WTC11 (cell line): Measurements from ENCODE around the gene ADK. TPM values are rescaled to one million over a fixed set of nuclear protein-coding genes. Genes with fewer than 3 reads are reported as not detected.
"Not testable (repeated sequence)": the region's sequence is repeated elsewhere in the genome, so short reads cannot be mapped to it uniquely, and the experiment has no call there.

Experiments used
- ATAC-seq: fragments of 200-7000 bp; cut with Tn5 transposase; 2 replicates; pipeline ENCODE4 v1.10.0; 2021; ENCODE audit warnings: mild to moderate bottlenecking, moderate library complexity
- CTCF ChIA-PET: fragments of 300-600 bp; sonication (Branson Sonifier 250); formaldehyde crosslinking; loops from one replicate; lab custom pipeline; 2021; ENCODE audit warnings: antibody characterized with exemption; lab: Charles Lee
- POLR2A ChIA-PET: fragments of 350-600 bp; sonication (Branson Sonifier 250); formaldehyde crosslinking; loops from one replicate; lab custom pipeline; 2021; ENCODE audit warnings: antibody characterized with exemption; lab: Charles Lee
- DNase-seq: peaks from one replicate; pipeline ENCODE4 v3.0.0; 2021; ENCODE audit warnings: low spot score
- H3K27ac Mint-ChIP-seq: 2 replicates; pipeline ENCODE4 v1.8.0; 2021; ENCODE audit warnings: mixed read lengths
- H3K27me3 Mint-ChIP-seq: 2 replicates; pipeline ENCODE4 v1.8.0; 2021; ENCODE audit warnings: low read depth, mild to moderate bottlenecking, moderate library complexity, mixed read lengths
- H3K36me3 Mint-ChIP-seq: 2 replicates; pipeline ENCODE4 v1.8.0; 2021; ENCODE audit warnings: mixed read lengths
- H3K4me1 Mint-ChIP-seq: 2 replicates; pipeline ENCODE4 v1.8.0; 2022; ENCODE audit warnings: mixed read lengths
- H3K4me3 Mint-ChIP-seq: 2 replicates; pipeline ENCODE4 v1.8.0; 2021; ENCODE audit warnings: mild to moderate bottlenecking, moderate library complexity, mixed read lengths
- H3K9me3 Mint-ChIP-seq: 2 replicates; pipeline ENCODE4 v1.8.0; 2021; ENCODE audit warnings: mixed read lengths
- CTCF ChIP-seq: fragments of 200-600 bp; IDR thresholded peaks from 2 replicates; pipeline ENCODE4 v1.8.0; 2022; ENCODE audit warnings: antibody characterized with exemption
- ERG ChIP-seq: fragments of 250-450 bp; sonication (Bioruptor Pico); IDR thresholded peaks from 2 replicates; pipeline ENCODE4 v1.8.0; 2021; ENCODE audit warnings: mild to moderate bottlenecking
- GABPB1 ChIP-seq: sonication (generic); formaldehyde crosslinking; IDR thresholded peaks from 2 replicates; pipeline ENCODE4 v1.8.1; 2023; ENCODE audit warnings: mild to moderate bottlenecking, missing genetic modification reagents
- GRHL2 ChIP-seq: fragments of 250-450 bp; sonication (Bioruptor Pico); IDR thresholded peaks from 2 replicates; pipeline ENCODE4 v1.8.0; 2022; ENCODE audit warnings: mild to moderate bottlenecking, moderate library complexity; ENCODE audit not compliant: insufficient replicate concordance, severe bottlenecking
- GTF2I ChIP-seq: fragments of 250-450 bp; sonication (Bioruptor Pico); conservative IDR thresholded peaks from 2 replicates; pipeline ENCODE4 v1.4.0; 2021; ENCODE audit warnings: mild to moderate bottlenecking
- JAZF1 ChIP-seq: fragments of 250-450 bp; sonication (Bioruptor Pico); IDR thresholded peaks from 2 replicates; pipeline ENCODE4 v1.9.0; 2021; ENCODE audit warnings: moderate library complexity, mild to moderate bottlenecking, inconsistent platforms
- NR1H2 ChIP-seq: sonication (generic); formaldehyde crosslinking; IDR thresholded peaks from 2 replicates; pipeline ENCODE4 v1.9.0; 2021; ENCODE audit warnings: mild to moderate bottlenecking, moderate library complexity, missing genetic modification reagents
- NR3C1 ChIP-seq: sonication (generic); formaldehyde crosslinking; conservative IDR thresholded peaks from 2 replicates; pipeline ENCODE4 v1.8.1; 2023; ENCODE audit warnings: low read depth, mild to moderate bottlenecking, missing genetic modification reagents
- PREB ChIP-seq: sonication (generic); formaldehyde crosslinking; IDR thresholded peaks from 2 replicates; pipeline ENCODE4 v1.8.1; 2022; ENCODE audit warnings: mild to moderate bottlenecking, missing genetic modification reagents, moderate library complexity, borderline replicate concordance
- SMAD3 ChIP-seq: sonication (generic); formaldehyde crosslinking; IDR thresholded peaks from 2 replicates; pipeline ENCODE4 v1.8.0; 2022; ENCODE audit warnings: missing genetic modification reagents, mild to moderate bottlenecking, borderline replicate concordance
- SMAD4 ChIP-seq: sonication (generic); formaldehyde crosslinking; IDR thresholded peaks from 2 replicates; pipeline ENCODE4 v1.8.0; 2022; ENCODE audit warnings: mild to moderate bottlenecking, missing genetic modification reagents
- SP1 ChIP-seq: sonication (generic); formaldehyde crosslinking; conservative IDR thresholded peaks from 2 replicates; pipeline ENCODE4 v1.8.1; 2022; ENCODE audit warnings: missing genetic modification reagents
- TEAD1 ChIP-seq: sonication (generic); formaldehyde crosslinking; IDR thresholded peaks from 2 replicates; pipeline ENCODE4 v1.8.0; 2022; ENCODE audit warnings: mild to moderate bottlenecking, missing genetic modification reagents
- ZBTB43 ChIP-seq: sonication (generic); formaldehyde crosslinking; IDR thresholded peaks from 2 replicates; pipeline ENCODE4 v1.8.1; 2023; ENCODE audit warnings: mild to moderate bottlenecking, missing genetic modification reagents
- ZNF317 ChIP-seq: sonication (generic); formaldehyde crosslinking; IDR thresholded peaks from 2 replicates; pipeline ENCODE4 v1.8.1; 2023; ENCODE audit warnings: low read depth, mild to moderate bottlenecking, moderate library complexity, missing genetic modification reagents, borderline replicate concordance
- ZNF416 ChIP-seq: fragments of 250-450 bp; sonication (Bioruptor Pico); IDR thresholded peaks from 2 replicates; pipeline ENCODE4 v1.9.0; 2021; ENCODE audit warnings: mild to moderate bottlenecking, inconsistent platforms
- ZNF423 ChIP-seq: fragments of 250-450 bp; sonication (Bioruptor Pico); IDR thresholded peaks from 2 replicates; pipeline ENCODE4 v2.1.2; 2022; ENCODE audit warnings: mild to moderate bottlenecking, moderate library complexity
- total RNA-seq: library from RNA; stranded (reverse); gene quantifications from 3 replicates; pipeline ENCODE4 v1.2.3, GENCODE V29; 2021
- TF ChIP-seq, protein P1 (sequence below): sonication (generic); formaldehyde crosslinking; conservative IDR thresholded peaks from 2 replicates; pipeline ENCODE4 v1.8.1; 2023; ENCODE audit warnings: mild to moderate bottlenecking, low read depth, missing genetic modification reagents, moderate library complexity

Gene ADK
- total RNA-seq, 1 experiment from 2014 or later: 32.7 TPM

DNA sequence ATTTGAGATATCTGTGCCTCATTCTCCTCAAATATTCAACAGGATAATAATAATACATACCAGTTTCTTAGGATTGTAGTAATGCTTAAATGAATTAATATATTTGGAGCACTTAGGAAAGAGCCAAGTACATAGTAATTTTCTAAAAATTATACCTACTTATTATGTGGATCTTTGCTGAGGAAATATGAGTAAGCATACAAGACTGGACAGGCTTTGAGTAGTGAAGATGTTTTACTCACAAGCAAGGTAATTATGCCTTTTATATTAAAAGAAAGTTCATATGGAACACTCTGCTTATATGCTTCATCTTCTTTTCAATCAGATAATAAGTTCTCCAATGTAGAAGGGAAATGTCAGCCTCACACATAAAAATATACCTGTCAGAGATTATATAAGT, 337.9 kb downstream of the ADK start:
- Mint-ChIP-seq H3K4me3 (no peak overlapping the region), H3K27ac (no peak overlapping the region), H3K9me3 (peaks cover 1% of the 10 kb centered on the region), H3K4me1 (no peaks in the 10 kb centered on the region), H3K36me3 (peaks cover under 1% of the 10 kb centered on the region; the same call in 1 of the 2 replicates), H3K27me3 (no peaks in the 10 kb centered on the region)
- ChIA-PET POLR2A (no interaction called here), CTCF (no interaction called here)
- DNase-seq (no peak), ATAC-seq (no peak)
- TF ChIP-seq SMAD3 (CRISPR knock-in tag): no peak
- no peak for TF ChIP-seq NR1H2
- no peak for TF ChIP-seq ERG (CRISPR knock-in tag)
- no peak for TF ChIP-seq ZBTB43
- TF ChIP-seq GTF2I: no peak
- TF ChIP-seq SMAD4 (CRISPR knock-in tag): no peak
- TF ChIP-seq GABPB1 (CRISPR knock-in tag): no peak
- TF ChIP-seq, protein P1, sequence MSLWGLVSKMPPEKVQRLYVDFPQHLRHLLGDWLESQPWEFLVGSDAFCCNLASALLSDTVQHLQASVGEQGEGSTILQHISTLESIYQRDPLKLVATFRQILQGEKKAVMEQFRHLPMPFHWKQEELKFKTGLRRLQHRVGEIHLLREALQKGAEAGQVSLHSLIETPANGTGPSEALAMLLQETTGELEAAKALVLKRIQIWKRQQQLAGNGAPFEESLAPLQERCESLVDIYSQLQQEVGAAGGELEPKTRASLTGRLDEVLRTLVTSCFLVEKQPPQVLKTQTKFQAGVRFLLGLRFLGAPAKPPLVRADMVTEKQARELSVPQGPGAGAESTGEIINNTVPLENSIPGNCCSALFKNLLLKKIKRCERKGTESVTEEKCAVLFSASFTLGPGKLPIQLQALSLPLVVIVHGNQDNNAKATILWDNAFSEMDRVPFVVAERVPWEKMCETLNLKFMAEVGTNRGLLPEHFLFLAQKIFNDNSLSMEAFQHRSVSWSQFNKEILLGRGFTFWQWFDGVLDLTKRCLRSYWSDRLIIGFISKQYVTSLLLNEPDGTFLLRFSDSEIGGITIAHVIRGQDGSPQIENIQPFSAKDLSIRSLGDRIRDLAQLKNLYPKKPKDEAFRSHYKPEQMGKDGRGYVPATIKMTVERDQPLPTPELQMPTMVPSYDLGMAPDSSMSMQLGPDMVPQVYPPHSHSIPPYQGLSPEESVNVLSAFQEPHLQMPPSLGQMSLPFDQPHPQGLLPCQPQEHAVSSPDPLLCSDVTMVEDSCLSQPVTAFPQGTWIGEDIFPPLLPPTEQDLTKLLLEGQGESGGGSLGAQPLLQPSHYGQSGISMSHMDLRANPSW: no peak
- no peak for TF ChIP-seq ZNF423 (CRISPR knock-in tag)

DNA sequence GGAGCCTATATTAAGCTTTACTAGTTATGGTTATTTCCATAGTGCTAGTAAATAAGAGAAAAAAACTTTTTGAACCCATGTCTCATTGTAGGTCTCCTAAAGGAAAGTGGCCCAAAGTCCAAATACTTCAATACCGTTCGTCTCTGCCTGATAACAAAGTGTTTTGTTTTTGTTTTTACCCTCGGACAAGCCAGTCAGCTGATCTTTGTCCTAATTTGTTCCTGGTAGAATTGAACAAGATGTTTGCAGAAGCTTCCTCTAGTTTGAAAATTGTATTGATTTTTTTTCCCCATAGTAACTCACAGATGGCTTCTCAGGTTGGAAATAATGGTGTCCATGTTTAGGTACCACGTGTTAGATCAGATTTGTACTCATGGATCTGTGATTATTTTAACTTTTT, 339.5 kb downstream of the ADK start:
- ChIA-PET CTCF (interaction anchor here (0.5 kb wide), 1 partner anchor 40 kb away, joined by 3 read pairs; no protein-coding TSS in a partner anchor), POLR2A (no interaction called here)
- H3K4me1 Mint-ChIP-seq: no peaks in the 10 kb centered on the region
- no peaks in the 10 kb centered on the region for H3K27me3 Mint-ChIP-seq
- DNase-seq: no peak
- no peak overlapping the region for H3K27ac Mint-ChIP-seq
- H3K9me3 Mint-ChIP-seq: no peaks in the 10 kb centered on the region
- H3K4me3 Mint-ChIP-seq: no peak overlapping the region
- no peak for TF ChIP-seq CTCF
- TF ChIP-seq ZNF317: no peak
- no peak for TF ChIP-seq PREB (CRISPR knock-in tag)
- TF ChIP-seq, all 79 proteins: peak for 0
- H3K36me3 Mint-ChIP-seq: no peaks in the 10 kb centered on the region
- ATAC-seq: no peak

- Mint-ChIP-seq H3K9me3 (peaks cover 3% of the 10 kb centered on the region; the same call in 1 of the 2 replicates), H3K27me3 (no peaks in the 10 kb centered on the region), H3K36me3 (no peaks in the 10 kb centered on the region), H3K4me1 (no peaks in the 10 kb centered on the region), H3K27ac (no peak overlapping the region), H3K4me3 (no peak overlapping the region)
- DNase-seq (no peak), ATAC-seq (no peak)
- TF ChIP-seq SP1 (CRISPR knock-in tag) (no peak), TEAD1 (CRISPR knock-in tag) (no peak), GRHL2 (CRISPR knock-in tag) (no peak), JAZF1 (CRISPR knock-in tag) (no peak), NR3C1 (no peak), ZNF416 (CRISPR knock-in tag) (no peak)
- ChIA-PET POLR2A (no interaction called here), CTCF (interaction anchor here (0.5 kb wide), 1 partner anchor 40 kb away, joined by 3 read pairs; no protein-coding TSS in a partner anchor)
These were observed 340.0 kb downstream of the ADK start for GRCh38 chr10:74491014-74491413.

DNA sequence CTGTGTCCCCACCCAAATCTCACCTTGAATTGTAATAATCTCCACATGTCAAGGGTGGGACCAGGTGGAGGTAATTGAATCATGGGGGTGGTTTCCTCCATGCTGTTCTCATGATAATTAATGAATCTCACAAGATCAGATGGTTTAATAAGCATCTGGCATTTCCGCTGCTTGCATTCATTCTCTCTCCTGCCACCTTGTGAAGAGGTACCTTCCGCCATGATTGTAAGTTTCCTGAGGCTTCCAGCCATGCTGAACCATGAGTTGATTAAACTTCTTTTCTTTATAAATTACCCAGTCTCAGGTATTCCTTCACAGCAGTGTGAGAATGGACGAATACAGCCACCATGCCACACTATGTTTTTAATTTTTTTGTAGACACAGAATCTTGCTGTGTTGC, 345.3 kb downstream of the ADK start:
- POLR2A ChIA-PET, DNase-seq, ATAC-seq, H3K36me3 Mint-ChIP-seq, CTCF ChIA-PET, H3K27ac Mint-ChIP-seq, H3K4me1 Mint-ChIP-seq, H3K27me3 Mint-ChIP-seq, H3K4me3 Mint-ChIP-seq: not testable (repeated sequence)
- peaks cover 24% of the 10 kb centered on the region for H3K9me3 Mint-ChIP-seq

DNA sequence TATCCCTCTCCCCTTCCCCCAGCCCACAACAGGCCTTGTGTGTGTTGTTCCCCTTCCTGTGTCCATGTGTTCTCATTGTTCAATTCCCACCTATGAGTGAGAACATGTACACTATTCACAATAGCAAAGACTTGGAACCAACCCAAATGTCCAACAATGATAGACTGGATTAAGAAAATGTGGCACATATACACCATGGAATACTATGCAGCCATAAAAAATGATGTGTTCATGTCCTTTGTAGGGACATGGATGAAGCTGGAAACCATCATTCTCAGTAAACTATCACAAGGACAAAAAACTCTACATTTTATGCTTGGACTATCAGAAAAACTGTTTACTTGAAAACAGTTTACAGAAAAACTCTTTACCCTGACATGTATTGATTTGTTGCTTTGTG, 347.6 kb downstream of the ADK start:
- H3K27me3 Mint-ChIP-seq, DNase-seq, ATAC-seq, H3K36me3 Mint-ChIP-seq, H3K27ac Mint-ChIP-seq, CTCF ChIA-PET, POLR2A ChIA-PET, H3K4me3 Mint-ChIP-seq, H3K4me1 Mint-ChIP-seq: not testable (repeated sequence)
- peaks cover 24% of the 10 kb centered on the region for H3K9me3 Mint-ChIP-seq
